ENCODE data around the gene STAT2. TPM values are rescaled to one million over a fixed set of nuclear protein-coding genes. Genes with fewer than 3 reads are reported as not detected.

The STAT2 gene
- total and polyA plus RNA-seq, 9 of the 15 experiments (the other 6 are each of a cell fraction or from before 2014, with no cell fraction given): 15.5 to 46.9 (median 40.1) TPM

GRCh38 chr12:56359851-56360767, at the start of gene STAT2 (continued):
- TF ChIP-seq ATF3 (IDR thresholded peaks at IDR 0.05): no peak
- 0 out of 2 replicates have a peak, but pooled peaks have one; percentile 13 for TF ChIP-seq ATF3 (CRISPR knock-in tag; conservative IDR thresholded peaks at IDR 0.05)
- peak; percentile 33 for TF ChIP-seq TEAD4 (IDR thresholded peaks at IDR 0.05; ENCODE audit: low read length)
- TF ChIP-seq TEAD4 (CRISPR knock-in tag; IDR thresholded peaks at IDR 0.05; ENCODE audit: borderline replicate concordance): no peak
- TF ChIP-seq ZNF224 (CRISPR knock-in tag; IDR thresholded peaks at IDR 0.05): no peak
- no peak for TF ChIP-seq MITF (IDR thresholded peaks at IDR 0.05)
- TF ChIP-seq SOX6 (IDR thresholded peaks at IDR 0.05): 0 out of 2 replicates have a peak, but pooled peaks have one; percentile 22
- TF ChIP-seq HSF4 (CRISPR knock-in tag; IDR thresholded peaks at IDR 0.05; ENCODE audit: borderline replicate concordance): no peak
- TF ChIP-seq SIN3B (IDR thresholded peaks at IDR 0.05; ENCODE audit: low read depth): 0 out of 2 replicates have a peak, but pooled peaks have one; percentile 23
- TF ChIP-seq ZNF24 (IDR thresholded peaks at IDR 0.05): no peak
- peak; percentile 92 for TF ChIP-seq GABPB1 (CRISPR knock-in tag; IDR thresholded peaks at IDR 0.05)
- TF ChIP-seq ZNF165 (CRISPR knock-in tag; IDR thresholded peaks at IDR 0.05; ENCODE audit: borderline replicate concordance): no peak
- TF ChIP-seq MECOM (CRISPR knock-in tag; IDR thresholded peaks at IDR 0.05): no peak
- TF ChIP-seq RBFOX2 (IDR thresholded peaks at IDR 0.05; ENCODE audit: low read depth, low read length): peak; percentile 87
- no peak for TF ChIP-seq CGGBP1 (CRISPR knock-in tag; IDR thresholded peaks at IDR 0.05)
- no peak for TF ChIP-seq ZNF57 (CRISPR knock-in tag; IDR thresholded peaks at IDR 0.05)
- peak; percentile 81 for TF ChIP-seq POLR2B (IDR thresholded peaks at IDR 0.05; ENCODE audit: low read depth, partially characterized antibody)
- TF ChIP-seq ZNF668 (CRISPR knock-in tag; IDR thresholded peaks at IDR 0.05): no peak
- TF ChIP-seq MYNN (IDR thresholded peaks at IDR 0.05): peak; percentile 67
- no peak for TF ChIP-seq MYNN (CRISPR knock-in tag; IDR thresholded peaks at IDR 0.05)
- TF ChIP-seq FOXJ3 (CRISPR knock-in tag; IDR thresholded peaks at IDR 0.05): no peak
- no peak for TF ChIP-seq ZNF282 (CRISPR knock-in tag; IDR thresholded peaks at IDR 0.05)
- no peak for TF ChIP-seq THAP7 (CRISPR knock-in tag; IDR thresholded peaks at IDR 0.05)
- TF ChIP-seq NR2C1 (IDR thresholded peaks at IDR 0.05): peak; percentile 88
- TF ChIP-seq NR2C1 (tag; IDR thresholded peaks at IDR 0.05): peak; percentile 86
- peak; percentile 72; the same call in 1 of the 2 replicates for TF ChIP-seq MXI1 (IDR thresholded peaks at IDR 0.05; ENCODE audit: low read depth, low read length)
- TF ChIP-seq FOS (IDR thresholded peaks at IDR 0.05; ENCODE audit: extremely low read depth, insufficient read length): peak; percentile 71
- no peak for TF ChIP-seq FOXA3 (CRISPR knock-in tag; conservative IDR thresholded peaks at IDR 0.05 in 1 of 2, IDR thresholded peaks at IDR 0.05 in 1 of 2)
- peak; percentile 68 to 90 for TF ChIP-seq FOXK2 (conservative IDR thresholded peaks at IDR 0.05 in 1 of 2, IDR thresholded peaks at IDR 0.05 in 1 of 2; ENCODE audit: low read depth in 2 of 2)

Data from K562 (cell line).